Glutamatergic neuron (in vitro differentiated cells): Measurements from ENCODE around the gene NYNRIN. TPM values are rescaled to one million over a fixed set of nuclear protein-coding genes. Genes with fewer than 3 reads are reported as not detected.
A peak's percentile ranks its signal among the peaks of the same experiment; 100 is the strongest.

Experiments
- DNase-seq: peaks from one replicate; pipeline ENCODE4 v3.0.0; 2022
- H3K27ac Mint-ChIP-seq: one replicate; pipeline ENCODE4 v1.8.0; 2020; ENCODE audit warnings: mild to moderate bottlenecking, mixed read lengths, inconsistent platforms; ENCODE audit not compliant: unreplicated experiment
- H3K27me3 Mint-ChIP-seq: one replicate; pipeline ENCODE4 v1.8.0; 2020; ENCODE audit warnings: mild to moderate bottlenecking, moderate library complexity, mixed read lengths, inconsistent platforms; ENCODE audit not compliant: unreplicated experiment
- H3K36me3 Mint-ChIP-seq: one replicate; pipeline ENCODE4 v1.8.0; 2020; ENCODE audit warnings: mild to moderate bottlenecking, mixed read lengths, inconsistent platforms; ENCODE audit not compliant: unreplicated experiment
- H3K4me1 Mint-ChIP-seq: one replicate; pipeline ENCODE4 v1.8.0; 2020; ENCODE audit warnings: mild to moderate bottlenecking, low read depth, mixed read lengths, inconsistent platforms; ENCODE audit not compliant: unreplicated experiment
- H3K4me3 Mint-ChIP-seq: one replicate; pipeline ENCODE4 v1.8.0; 2020; ENCODE audit warnings: mild to moderate bottlenecking, mixed read lengths, inconsistent platforms; ENCODE audit not compliant: unreplicated experiment
- H3K9me3 Mint-ChIP-seq: one replicate; pipeline ENCODE4 v1.8.0; 2020; ENCODE audit warnings: mild to moderate bottlenecking, moderate library complexity, mixed read lengths, inconsistent platforms; ENCODE audit not compliant: unreplicated experiment
- CTCF ChIP-seq: fragments of 200-600 bp; sonication (generic); IDR thresholded peaks from one replicate; pipeline ENCODE4 v1.5.0; 2021; ENCODE audit not compliant: partially characterized antibody, unreplicated experiment
- total RNA-seq: library from RNA; stranded (reverse); fragmentation: NEBNext Ultra II Directional; extraction: Animal tissue kit (Norgen Biotek cat#: 25700); gene quantifications from one replicate; pipeline ENCODE4 v1.2.1, GENCODE V29; 2021; ENCODE audit not compliant: unreplicated experiment

Gene NYNRIN
- total RNA-seq, 1 donor from 2014 or later = 33.5 TPM

GRCh38 chr14:24392325-24393091, 6.3 kb upstream of the NYNRIN start:
- DNase-seq = no peak
- Mint-ChIP-seq H3K27me3 (peaks cover 6% of the 10 kb centered on the region), H3K4me3 (no peak overlapping the region), H3K9me3 (no peaks in the 10 kb centered on the region), H3K36me3 (no peaks in the 10 kb centered on the region), H3K4me1 (no peaks in the 10 kb centered on the region), H3K27ac (no peak overlapping the region)
- no peak for TF ChIP-seq CTCF

DNA sequence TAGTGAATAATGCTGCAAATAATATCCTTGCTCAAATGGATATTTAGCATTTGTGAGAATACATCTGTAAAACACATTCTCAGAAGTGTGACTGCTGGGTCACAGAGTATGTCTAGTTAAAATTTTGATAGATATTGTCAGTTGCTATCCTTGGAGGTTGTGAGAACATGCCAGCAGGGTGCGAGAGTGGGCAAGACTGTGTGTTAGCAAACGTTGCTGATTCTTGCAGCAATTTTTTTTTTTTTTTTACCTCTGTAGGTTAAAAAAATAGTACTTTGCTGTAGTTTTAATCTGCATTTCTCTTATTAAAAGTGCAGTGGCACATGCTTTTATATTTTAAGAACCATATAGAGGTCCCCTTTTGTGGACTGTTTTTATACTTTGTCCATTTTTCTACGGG, 4.5 kb upstream of the NYNRIN start:
- Mint-ChIP-seq H3K27ac (no peak overlapping the region), H3K9me3 (no peaks in the 10 kb centered on the region), H3K4me3 (no peak overlapping the region), H3K36me3 (no peaks in the 10 kb centered on the region), H3K4me1 (no peaks in the 10 kb centered on the region), H3K27me3 (peaks cover 6% of the 10 kb centered on the region)
- no peak for TF ChIP-seq CTCF
- no peak for DNase-seq

- TF ChIP-seq CTCF = no peak
- H3K4me3 Mint-ChIP-seq = no peak overlapping the region
- DNase-seq = no peak
- peak overlapping the region; percentile 17 for H3K27ac Mint-ChIP-seq
- peaks cover 4% of the 10 kb centered on the region for H3K4me1 Mint-ChIP-seq
- H3K27me3 Mint-ChIP-seq = peaks cover 3% of the 10 kb centered on the region
- no peaks in the 10 kb centered on the region for H3K36me3 Mint-ChIP-seq
- no peaks in the 10 kb centered on the region for H3K9me3 Mint-ChIP-seq
Measured at GRCh38 chr14:24395609-24396582, 2.9 kb upstream of the NYNRIN start.

DNA sequence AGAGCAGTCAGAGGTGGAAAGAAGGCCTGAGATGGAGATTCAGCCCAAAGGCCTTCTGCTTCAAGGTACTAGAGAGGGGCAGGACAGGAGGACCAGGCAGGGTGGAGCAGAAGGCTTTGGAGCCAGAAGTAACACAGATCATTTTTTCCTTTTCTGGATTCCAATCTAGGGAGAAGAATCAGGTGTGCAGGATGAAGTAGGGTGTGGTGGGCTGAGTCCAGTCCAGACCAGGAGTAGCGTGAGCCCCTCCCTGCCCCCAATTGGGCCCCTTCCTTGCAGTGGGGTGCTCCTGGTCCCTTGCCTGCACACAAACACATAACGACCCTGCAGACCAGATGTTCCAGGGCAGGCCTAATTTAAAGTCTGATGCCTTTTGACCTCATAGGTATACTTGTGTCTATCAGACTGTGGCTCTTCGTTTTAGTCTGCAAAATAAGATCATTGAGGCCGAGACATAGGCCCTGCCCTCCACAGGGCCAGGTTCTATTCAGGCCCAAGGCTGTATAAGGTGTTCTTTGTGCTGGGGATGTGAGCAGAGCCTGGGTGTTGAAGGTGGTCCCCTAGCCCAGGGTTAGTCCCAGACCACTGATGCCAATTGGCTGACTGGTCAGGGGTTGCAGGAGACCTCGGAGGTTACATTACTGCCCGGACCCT, 1.0 kb upstream of the NYNRIN start:
- TF ChIP-seq CTCF = no peak
- Mint-ChIP-seq H3K9me3 (peaks cover 2% of the 10 kb centered on the region), H3K27ac (no peak overlapping the region), H3K4me1 (peaks cover 16% of the 10 kb centered on the region), H3K27me3 (peaks cover 5% of the 10 kb centered on the region), H3K4me3 (peak overlapping the region; percentile 57), H3K36me3 (no peaks in the 10 kb centered on the region)
- no peak for DNase-seq
